Right renal pelvis (tissue), 4 donors: ENCODE data around the gene RASGEF1B. TPM values are rescaled to one million over a fixed set of nuclear protein-coding genes. Genes with fewer than 3 reads are reported as not detected.

Experiments
- DNase-seq, 4 donors: peaks; one replicate each; pipeline ENCODE4 v3.0.0-alpha.2; 2013; ENCODE audit warnings: low read depth in 4 of 4, low spot score in 3 of 4, missing footprints in 1 of 4
- polyA plus RNA-seq, 4 donors: library from polyadenylated mRNA; unstranded; fragments of 120-200 nt; gene quantifications; one replicate each; pipeline ENCODE4 v1.2.1, GENCODE V29; 2013; ENCODE audit not compliant: insufficient read length in 4 of 4

Gene RASGEF1B
- 10 to 100 TPM; 11.6 to 14.1 (median 12.6) TPM for polyA plus RNA-seq

- DNase-seq: peak; percentile 61 to 71 (median 65)
Observed at GRCh38 chr4:81471588-81472280, at the start of gene RASGEF1B. Gene RASGEF1B (minus strand): TSS chr4:81471907. CDS start chr4:81459508, 12,399 bp downstream.

DNA sequence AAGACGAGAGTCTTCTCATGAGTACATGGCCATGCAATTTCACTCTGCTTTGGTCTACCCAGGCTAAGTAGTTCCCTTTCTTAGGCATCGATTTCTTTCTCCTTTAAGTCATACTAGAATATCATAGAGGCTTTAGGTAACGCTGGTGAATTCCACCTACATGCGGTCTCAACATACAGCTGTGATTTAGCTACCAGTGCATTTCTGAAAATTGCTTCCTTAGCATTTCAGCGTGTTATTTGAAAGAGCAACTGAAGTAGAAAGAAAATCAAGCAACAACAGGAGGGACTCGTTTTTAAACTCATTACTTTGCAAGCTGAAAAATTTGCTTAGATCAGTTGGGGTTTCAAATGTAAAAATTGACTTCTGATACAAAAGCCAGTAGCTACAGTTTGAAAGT, 48.1 kb upstream of the RASGEF1B start:
- DNase-seq: no peak

- DNase-seq: no peak
Observed at GRCh38 chr4:81519427-81519773, 47.7 kb upstream of the RASGEF1B start.

- no peak for DNase-seq
Observed at GRCh38 chr4:81518762-81519426, 47.2 kb upstream of the RASGEF1B start.

- no peak for DNase-seq
Observed at GRCh38 chr4:81516241-81516640, 44.5 kb upstream of the RASGEF1B start.

DNA sequence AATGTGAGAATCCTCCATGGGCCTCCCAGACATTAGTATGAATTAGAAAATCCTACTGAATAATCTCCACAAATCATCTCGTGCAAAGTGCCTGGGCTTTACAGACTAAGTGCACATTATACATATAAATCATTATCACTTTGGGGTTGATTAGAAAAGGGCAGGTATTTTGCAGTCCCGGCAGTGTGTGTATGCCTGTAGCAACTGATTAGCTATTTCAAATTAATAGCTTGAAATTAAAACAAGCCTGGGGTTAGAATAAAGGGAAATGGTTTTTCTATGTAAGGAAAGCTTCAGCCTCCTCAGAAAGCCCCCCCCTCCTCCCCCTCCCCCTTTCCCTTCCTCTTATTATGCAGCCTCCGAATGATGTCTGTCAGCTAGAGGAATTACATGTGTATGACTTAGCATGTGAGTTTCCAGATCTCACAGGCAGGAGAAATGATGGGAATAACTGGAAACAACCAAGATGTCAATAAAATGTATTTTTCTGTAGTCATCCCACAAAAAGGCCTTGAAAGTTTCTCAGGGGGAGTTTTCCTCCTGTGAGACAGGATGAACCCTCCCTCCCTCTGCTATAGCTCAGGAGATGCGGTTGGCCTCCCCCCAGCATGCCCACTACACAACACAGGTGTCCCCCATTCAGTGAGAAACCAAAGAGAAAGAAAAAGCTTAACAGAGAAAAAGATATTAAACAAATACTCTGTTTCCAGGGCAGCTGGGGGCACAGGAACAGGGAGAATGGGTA, 41.2 kb upstream of the RASGEF1B start:
- no peak for DNase-seq

DNA sequence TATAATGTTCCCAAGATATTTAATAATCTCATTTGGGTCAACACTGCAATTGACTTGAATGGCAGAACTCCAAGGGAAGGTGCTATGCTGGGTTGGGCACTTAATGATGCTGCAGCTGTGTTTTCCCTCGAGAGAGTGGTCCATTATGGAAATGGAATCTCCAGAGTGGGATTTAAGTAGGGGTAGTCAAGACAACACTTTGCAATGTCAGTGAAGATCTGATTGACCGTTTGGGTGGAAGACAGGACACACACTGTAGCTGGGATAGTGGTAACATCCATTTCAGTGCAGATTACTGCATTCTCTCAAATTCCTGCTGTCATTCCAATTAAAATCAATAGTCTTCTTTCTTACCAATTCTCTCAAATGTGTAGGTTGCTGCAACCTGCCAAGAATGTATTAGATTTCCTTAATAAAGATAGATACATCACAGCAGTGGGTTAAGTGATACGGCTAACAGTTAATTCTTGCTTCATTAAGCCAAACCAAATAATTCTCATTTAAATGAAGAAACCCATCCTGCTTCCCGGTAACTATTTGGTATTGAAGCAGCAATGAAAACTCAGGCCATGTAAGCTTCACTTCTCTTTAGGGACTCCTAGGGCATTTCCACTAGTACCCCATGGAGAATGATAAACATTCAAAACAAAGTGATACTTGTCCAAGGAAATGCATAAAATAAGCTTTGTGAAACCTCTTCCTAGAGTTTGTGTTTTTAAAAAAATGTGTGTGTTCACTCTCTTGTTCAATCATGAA, 40.5 kb upstream of the RASGEF1B start:
- no peak for DNase-seq

GRCh38 chr4:81510643-81511178, 39.0 kb upstream of the RASGEF1B start:
- no peak for DNase-seq

- DNase-seq: no peak
Observed at GRCh38 chr4:81509822-81510221, 38.1 kb upstream of the RASGEF1B start.

DNA sequence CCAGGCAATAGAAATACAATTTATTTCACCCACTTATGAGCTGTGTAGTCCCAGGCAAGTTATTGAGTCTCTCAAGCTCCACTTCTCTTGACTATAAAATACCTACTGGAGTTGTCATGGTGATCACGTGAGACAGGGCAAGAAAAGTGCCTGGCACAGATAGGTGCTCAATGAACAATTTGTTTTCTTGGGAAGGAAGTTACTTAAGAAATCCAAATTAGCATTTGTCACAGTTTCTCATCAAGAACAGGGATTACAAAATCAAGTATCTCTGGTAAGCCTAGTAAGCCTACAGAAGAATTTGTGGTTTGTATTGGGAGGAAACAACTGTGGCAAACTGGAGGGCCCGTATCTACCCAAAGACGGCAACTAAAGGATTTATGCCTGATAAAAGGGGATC, 37.5 kb upstream of the RASGEF1B start:
- DNase-seq: no peak

DNA sequence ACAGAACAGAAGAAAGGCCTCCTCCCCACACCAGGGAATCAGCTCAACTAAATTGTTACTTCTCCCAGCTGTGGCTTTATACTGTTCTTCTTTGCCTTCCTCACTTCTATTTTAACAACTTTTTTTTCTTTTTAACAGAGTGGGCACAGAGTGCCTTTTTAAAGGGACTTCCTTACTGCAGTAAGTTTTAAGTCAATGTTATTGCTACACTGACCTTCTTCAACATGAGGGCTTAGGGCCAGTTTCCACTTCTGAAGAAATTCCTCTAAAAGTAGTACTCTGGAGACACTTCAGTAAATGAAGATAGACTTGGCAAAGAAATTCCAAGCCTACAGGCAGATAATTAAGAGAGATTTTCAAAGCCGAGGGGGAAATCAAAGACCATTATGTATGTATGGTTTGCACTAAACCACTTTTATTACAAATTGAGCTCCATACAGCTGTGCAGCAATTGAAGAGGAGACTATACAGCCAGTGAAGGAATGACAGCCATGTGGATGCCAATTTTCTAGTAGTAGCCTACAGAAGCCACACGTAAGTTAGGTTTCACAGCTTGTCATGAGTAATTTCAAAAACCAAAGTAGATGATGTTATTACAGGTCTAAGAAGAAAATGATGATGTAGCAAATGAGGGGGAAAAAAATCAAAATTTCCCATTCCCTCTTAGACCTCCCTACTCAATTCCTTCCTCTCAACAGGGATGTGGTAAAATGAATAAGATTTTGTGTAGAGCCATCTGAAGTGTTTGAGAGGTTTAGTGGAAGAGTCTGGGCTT, 36.9 kb upstream of the RASGEF1B start:
- DNase-seq: no peak

DNA sequence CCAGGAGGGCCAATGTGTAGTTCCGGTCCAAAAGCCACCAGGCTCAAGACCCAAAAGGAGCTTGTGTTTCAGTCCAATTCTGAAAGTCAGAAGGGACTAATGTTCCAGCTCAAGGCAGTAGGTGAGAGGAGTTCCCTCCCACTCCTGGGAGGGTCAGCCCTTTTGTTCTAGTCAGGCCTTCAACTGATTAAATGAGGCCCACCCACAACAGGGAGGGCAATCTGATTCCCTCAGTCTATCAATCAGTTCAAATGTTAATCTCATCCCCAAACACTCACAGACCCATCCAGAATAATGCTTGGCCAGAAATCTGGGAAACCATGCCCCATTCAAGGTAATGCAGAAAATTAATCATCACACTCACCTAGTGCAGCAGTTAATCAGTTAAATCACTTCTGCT, 35.8 kb upstream of the RASGEF1B start:
- DNase-seq: no peak

DNA sequence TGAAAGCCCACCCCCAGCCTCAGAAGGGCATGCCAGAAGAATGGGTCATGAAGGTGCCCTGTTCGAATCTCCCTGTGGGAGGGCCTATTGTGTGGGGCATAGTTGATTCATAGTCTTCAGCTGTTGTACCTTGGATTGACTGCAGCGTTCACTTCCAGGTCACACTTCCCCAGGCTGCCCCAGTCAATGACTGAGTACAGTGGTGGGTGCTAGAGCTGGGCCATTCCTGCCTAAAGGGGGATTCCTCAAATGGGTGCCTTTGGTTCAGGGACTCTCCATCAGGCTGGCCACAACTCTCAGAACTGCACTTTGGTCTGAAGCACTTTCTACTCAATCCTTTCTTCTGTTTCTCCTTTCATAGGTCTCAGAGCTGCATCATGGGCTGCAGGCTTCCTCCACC, 35.0 kb upstream of the RASGEF1B start:
- DNase-seq: no peak

- DNase-seq: no peak
Observed at GRCh38 chr4:81505726-81506125, 34.0 kb upstream of the RASGEF1B start.

DNA sequence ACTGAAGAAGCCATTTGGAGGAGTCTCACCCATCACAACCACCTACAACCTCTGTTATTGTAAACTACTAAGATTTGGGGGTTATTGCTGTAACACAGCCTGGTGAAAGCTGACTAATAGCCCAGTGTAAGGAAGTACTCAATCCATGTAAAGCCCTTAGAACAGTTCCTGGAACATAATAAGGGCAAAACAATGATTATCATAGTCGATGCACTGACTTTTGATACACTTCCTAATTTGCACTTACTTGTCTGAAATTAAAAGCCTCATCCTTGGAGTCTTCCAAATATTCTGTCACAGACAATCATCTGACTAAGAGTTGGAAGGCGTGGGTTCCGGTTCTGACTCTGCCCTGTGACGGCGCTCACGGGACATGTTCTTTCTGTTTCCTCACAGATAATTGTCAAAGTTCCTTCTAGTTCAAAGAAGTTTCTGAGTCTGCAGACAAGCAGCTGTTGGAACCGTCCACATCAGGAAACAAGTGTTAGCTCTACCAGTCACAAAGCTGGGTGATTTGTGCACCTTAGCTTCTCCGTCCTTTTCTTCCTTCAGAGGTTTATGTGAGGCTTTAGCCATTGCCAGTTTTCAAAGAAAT, 33.4 kb upstream of the RASGEF1B start:
- DNase-seq: no peak

DNA sequence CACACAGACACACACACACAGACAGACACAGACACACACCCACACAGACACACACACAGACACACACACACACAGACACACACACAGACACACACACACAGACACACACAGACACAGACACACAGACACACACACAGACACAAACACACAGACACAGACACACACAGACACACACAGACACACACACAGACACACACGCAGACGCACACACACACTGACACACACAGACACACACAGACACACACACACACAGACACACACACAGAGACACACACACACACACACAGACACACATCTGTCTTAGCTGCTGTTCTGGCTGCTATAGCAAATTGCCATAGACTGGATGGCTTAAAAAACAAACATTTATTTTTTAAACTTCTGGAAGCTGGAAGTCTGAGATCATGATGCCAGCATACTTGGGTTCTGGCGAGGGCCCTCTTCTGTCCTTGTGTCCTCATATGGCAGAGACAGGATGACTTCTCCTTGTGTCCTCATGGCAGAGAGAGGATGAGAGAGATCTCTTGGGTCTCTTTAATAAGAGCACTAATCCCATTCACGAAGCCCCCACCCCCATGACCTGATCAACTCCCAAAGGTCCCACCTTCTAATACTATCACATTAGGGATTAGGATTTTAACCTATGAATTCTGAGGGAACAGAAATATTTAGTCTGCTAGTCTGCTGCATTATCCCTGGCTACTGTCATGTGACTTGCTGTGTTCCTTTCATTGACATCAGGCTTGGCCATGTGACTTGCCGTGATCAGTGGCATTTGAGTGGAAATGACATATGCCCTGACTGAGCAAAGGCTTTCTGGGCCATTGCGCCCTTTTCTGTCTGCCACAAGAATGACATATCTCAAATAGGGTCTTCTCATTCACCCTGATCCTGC, 32.7 kb upstream of the RASGEF1B start:
- DNase-seq: no peak

DNA sequence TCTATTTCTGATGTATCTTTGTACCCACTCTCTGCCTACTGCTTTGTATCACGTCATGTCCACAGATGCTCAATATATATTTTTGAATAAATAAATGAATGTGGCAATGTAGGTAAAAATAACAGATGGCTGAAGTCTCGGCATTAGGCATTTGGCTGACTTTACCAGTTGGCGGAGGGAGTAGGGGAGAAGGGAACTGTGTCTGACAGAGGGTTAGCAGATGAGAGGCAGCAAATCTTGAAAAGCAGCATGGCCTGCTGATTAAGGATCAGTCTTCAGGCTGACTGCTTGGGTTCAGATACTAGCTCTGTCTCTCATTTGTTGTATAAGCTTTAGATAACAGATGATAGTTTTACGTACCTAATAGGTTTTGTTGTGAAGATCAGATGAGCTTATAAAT, 31.9 kb upstream of the RASGEF1B start:
- DNase-seq: no peak

DNA sequence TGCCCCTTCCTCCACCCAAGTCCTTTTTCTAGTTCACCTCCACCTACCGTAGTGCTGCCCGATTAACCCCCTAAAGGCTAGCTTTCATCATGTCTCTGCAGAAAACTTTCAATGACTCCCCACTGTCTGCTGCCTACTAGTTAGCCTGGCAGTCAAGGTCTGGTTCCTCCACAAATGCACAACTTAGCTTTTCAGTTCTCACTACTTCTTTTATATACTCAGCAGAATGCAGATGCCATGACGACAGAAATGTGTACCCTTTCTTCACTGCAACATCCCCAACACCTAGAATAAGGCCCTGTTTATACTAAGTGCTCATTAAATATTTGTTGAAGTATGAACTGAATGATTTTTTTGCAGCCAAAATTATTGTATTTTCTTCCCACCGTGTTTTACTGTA, 30.9 kb upstream of the RASGEF1B start:
- no peak for DNase-seq

DNA sequence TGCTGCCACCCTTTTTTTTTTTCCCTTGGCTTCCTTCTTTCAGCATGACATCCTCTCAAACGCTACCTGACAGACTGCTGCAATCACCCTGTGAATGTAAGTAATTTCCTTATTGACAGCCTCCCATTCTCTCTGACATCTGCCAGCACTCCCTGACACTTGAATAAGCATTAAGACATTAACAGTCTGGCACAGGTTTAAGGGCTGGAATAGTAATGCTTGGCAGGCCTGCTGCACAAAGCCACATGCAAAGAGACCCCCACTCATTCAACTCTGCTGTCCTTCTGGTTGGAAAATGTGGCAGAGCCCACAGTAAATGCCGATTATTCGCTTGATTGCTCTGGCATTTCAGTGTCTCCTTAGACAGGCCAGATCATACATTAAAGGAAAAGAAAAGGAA, 28.1 kb upstream of the RASGEF1B start:
- peak in 2 of 4 donors; percentile 14 to 28 for DNase-seq
